ENCODE data around the gene CPA5. TPM values are rescaled to one million over a fixed set of nuclear protein-coding genes. Genes with fewer than 3 reads are reported as not detected.

Gene CPA5
- total RNA-seq, 1 donor from 2014 or later = not detected

GRCh38 chr7:130341882-130342281 is 2.7 kb upstream of the CPA5 start:
- Mint-ChIP-seq H3K4me1 (no peaks in the 10 kb centered on the region), H3K4me3 (no peak overlapping the region), H3K36me3 (ENCODE audit: low read depth) (no peaks in the 10 kb centered on the region), H3K9me3 (no peaks in the 10 kb centered on the region), H3K27ac (no peak overlapping the region), H3K27me3 (no peaks in the 10 kb centered on the region)
- no peak for TF ChIP-seq CTCF (IDR thresholded peaks at IDR 0.05)
- POLR2A ChIA-PET = no interaction called here
- ATAC-seq (ENCODE audit: low read depth) (no peak), DNase-seq (no peak)
- CTCF ChIA-PET = no interaction called here
- intact Hi-C loops (cut with micrococcal nuclease) = no loop called here

GRCh38 chr7:130342701-130343380 is 1.8 kb upstream of the CPA5 start:
- ChIA-PET POLR2A (interaction anchor here (0.6 kb wide), 1 partner anchor 975 kb away, joined by 5 read pairs; no protein-coding TSS in a partner anchor), CTCF (no interaction called here)
- Mint-ChIP-seq H3K27ac (no peak overlapping the region), H3K27me3 (no peaks in the 10 kb centered on the region), H3K9me3 (no peaks in the 10 kb centered on the region), H3K36me3 (ENCODE audit: low read depth) (no peaks in the 10 kb centered on the region), H3K4me1 (no peaks in the 10 kb centered on the region), H3K4me3 (no peak overlapping the region)
- ATAC-seq (ENCODE audit: low read depth) (no peak), DNase-seq (no peak)
- intact Hi-C loops (cut with micrococcal nuclease) = no loop called here
- no peak for TF ChIP-seq CTCF (IDR thresholded peaks at IDR 0.05)

- no peak overlapping the region for H3K27ac Mint-ChIP-seq
- no peak overlapping the region for H3K4me3 Mint-ChIP-seq
- H3K36me3 Mint-ChIP-seq (ENCODE audit: low read depth) = no peaks in the 10 kb centered on the region
- ATAC-seq (ENCODE audit: low read depth) (no peak), DNase-seq (no peak)
- intact Hi-C loops (cut with micrococcal nuclease) = no loop called here
- ChIA-PET CTCF (no interaction called here), POLR2A (no interaction called here)
- no peak for TF ChIP-seq CTCF (IDR thresholded peaks at IDR 0.05)
- H3K27me3 Mint-ChIP-seq = peaks cover 3% of the 10 kb centered on the region
- H3K4me1 Mint-ChIP-seq = no peaks in the 10 kb centered on the region
- H3K9me3 Mint-ChIP-seq = no peaks in the 10 kb centered on the region
These were observed 520 bp downstream of the CPA5 start for GRCh38 chr7:130345136-130345535.

GRCh38 chr7:130345725-130346124 is 1.1 kb downstream of the CPA5 start:
- Mint-ChIP-seq H3K27me3 (peaks cover 3% of the 10 kb centered on the region), H3K4me3 (no peak overlapping the region), H3K36me3 (ENCODE audit: low read depth) (no peaks in the 10 kb centered on the region), H3K9me3 (no peaks in the 10 kb centered on the region), H3K27ac (no peak overlapping the region), H3K4me1 (no peaks in the 10 kb centered on the region)
- CTCF ChIA-PET = no interaction called here
- POLR2A ChIA-PET = no interaction called here
- no peak for TF ChIP-seq CTCF (IDR thresholded peaks at IDR 0.05)
- intact Hi-C loops (cut with micrococcal nuclease) = no loop called here
- DNase-seq (no peak), ATAC-seq (ENCODE audit: low read depth) (no peak)

GRCh38 chr7:130346177-130346905 is 1.7 kb downstream of the CPA5 start:
- Mint-ChIP-seq H3K36me3 (ENCODE audit: low read depth) (no peaks in the 10 kb centered on the region), H3K4me1 (no peaks in the 10 kb centered on the region), H3K27me3 (peaks cover 5% of the 10 kb centered on the region), H3K9me3 (no peaks in the 10 kb centered on the region), H3K27ac (no peak overlapping the region), H3K4me3 (no peak overlapping the region)
- intact Hi-C loops (cut with micrococcal nuclease) = no loop called here
- ChIA-PET CTCF (no interaction called here), POLR2A (no interaction called here)
- DNase-seq (no peak), ATAC-seq (ENCODE audit: low read depth) (no peak)
- TF ChIP-seq CTCF (IDR thresholded peaks at IDR 0.05) = no peak

Data from activated B cell treated with CpG ODN at 0.5 μM for 24 hours (primary cell).